K562 (cell line): ENCODE results near the gene CDKN1C. TPM values are rescaled to one million over a fixed set of nuclear protein-coding genes. Genes with fewer than 3 reads are reported as not detected.

Experiments used
- ARID2 ChIP-seq: fragments of 450-650 bp; IDR thresholded peaks from 2 replicates; pipeline ENCODE4 v1.6.1; 2017; ENCODE audit warnings: antibody characterized with exemption, mild to moderate bottlenecking
- ARID4B ChIP-seq: sonication (generic); formaldehyde crosslinking; IDR thresholded peaks from 2 replicates; pipeline ENCODE4 v1.8.0; 2022; ENCODE audit warnings: mild to moderate bottlenecking, missing genetic modification reagents
- ATF2 ChIP-seq: sonication (generic); formaldehyde crosslinking; IDR thresholded peaks from 2 replicates; pipeline ENCODE4 v1.8.1; 2022; ENCODE audit warnings: missing genetic modification reagents
- BRCA1 ChIP-seq, 2 experiments: fragments of 450-650 bp in 1 of 2; sonication (generic) in 1 of 2; formaldehyde crosslinking in 1 of 2; IDR thresholded peaks; 2 replicates each; pipeline versions ENCODE4 v1.5.0 to v1.6.1; 2017 to 2020; ENCODE audit warnings: mild to moderate bottlenecking in 1 of 2, missing genetic modification reagents in 1 of 2
- HDAC3 ChIP-seq: fragments of 450-650 bp; IDR thresholded peaks from 2 replicates; pipeline ENCODE4 v1.6.1; 2018; ENCODE audit warnings: borderline replicate concordance, mild to moderate bottlenecking, moderate library complexity; ENCODE audit not compliant: partially characterized antibody
- MEF2D ChIP-seq: conservative IDR thresholded peaks from 2 replicates; pipeline ENCODE4 v1.6.1; 2016; ENCODE audit warnings: low read depth, missing genetic modification characterization, missing compliant biosample characterization
- MYC ChIP-seq, 2 experiments: fragments of 250-450 bp in 1 of 2; sonication (Bioruptor Pico) in 1 of 2; IDR thresholded peaks; 2 replicates each; pipeline versions ENCODE4 v1.5.1 to v1.6.1; 2012 to 2021; ENCODE audit warnings: low read depth in 2 of 2, borderline replicate concordance in 1 of 2, improper control_type of control experiment in 1 of 2, low read length in 1 of 2, mild to moderate bottlenecking in 1 of 2, moderate library complexity in 1 of 2
- NFE2 ChIP-seq: IDR thresholded peaks from 2 replicates; pipeline ENCODE4 v1.6.1; 2014; ENCODE audit warnings: antibody characterized with exemption, low read depth
- NFIX ChIP-seq: fragments of 250-450 bp; sonication (Bioruptor Pico); IDR thresholded peaks from 2 replicates; pipeline ENCODE4 v1.4.0; 2020; ENCODE audit warnings: low read depth, mild to moderate bottlenecking, moderate library complexity
- NFYB ChIP-seq: IDR thresholded peaks from 2 replicates; pipeline ENCODE4 v1.6.1; 2011; ENCODE audit warnings: mild to moderate bottlenecking, moderate library complexity; ENCODE audit not compliant: insufficient read length; ENCODE audit errors: extremely low read depth
- PHF20 ChIP-seq: fragments of 450-650 bp; IDR thresholded peaks from 2 replicates; pipeline ENCODE4 v1.6.1; 2018; ENCODE audit not compliant: partially characterized antibody
- PPARD ChIP-seq: fragments of 250-450 bp; sonication (Bioruptor Pico); IDR thresholded peaks from 2 replicates; pipeline ENCODE4 v1.8.0; 2022; ENCODE audit warnings: inconsistent platforms, mild to moderate bottlenecking, moderate library complexity
- SMARCA4 ChIP-seq: fragments of 450-650 bp; IDR thresholded peaks from 2 replicates; pipeline ENCODE4 v1.6.1; 2016
- SRSF9 ChIP-seq: fragments of 200-400 bp; formaldehyde crosslinking; IDR thresholded peaks from 2 replicates; pipeline ENCODE4 v1.6.1; 2017; ENCODE audit warnings: low read depth, low read length, borderline replicate concordance
- TAL1 ChIP-seq: fragments of 450-650 bp; IDR thresholded peaks from 2 replicates; pipeline ENCODE4 v1.6.1; 2016; ENCODE audit warnings: mild to moderate bottlenecking
- VEZF1 ChIP-seq: fragments of 200-800 bp; sonication (Bioruptor generic); IDR thresholded peaks from 2 replicates; pipeline ENCODE4 v1.6.1; 2017; ENCODE audit warnings: missing genetic modification characterization, missing compliant biosample characterization
- YY1 ChIP-seq, 3 experiments: IDR thresholded peaks; 2 replicates each; pipeline ENCODE4 v1.6.1; 2011; ENCODE audit warnings: low read length in 2 of 3, mild to moderate bottlenecking in 2 of 3, moderate library complexity in 2 of 3, borderline replicate concordance in 1 of 3, control low read depth in 1 of 3, low read depth in 1 of 3; ENCODE audit not compliant: insufficient read depth in 3 of 3, insufficient replicate concordance in 2 of 3, control insufficient read depth in 1 of 3, insufficient read length in 1 of 3; ENCODE audit errors: extremely low read depth in 1 of 3
- ZNF253 ChIP-seq: fragments of 250-450 bp; sonication (Bioruptor Pico); conservative IDR thresholded peaks from 2 replicates; pipeline ENCODE4 v1.6.1; 2021; ENCODE audit warnings: mild to moderate bottlenecking
- ZNF589 ChIP-seq: fragments of 200-800 bp; sonication (Bioruptor generic); IDR thresholded peaks from 2 replicates; pipeline ENCODE4 v1.6.1; 2016; ENCODE audit warnings: low read depth, missing genetic modification characterization, missing compliant biosample characterization
- ZNF75A ChIP-seq: fragments of 450-650 bp; formaldehyde crosslinking; IDR thresholded peaks from 2 replicates; pipeline ENCODE4 v1.4.0; 2020; ENCODE audit warnings: mild to moderate bottlenecking
- polyA plus RNA-seq, 8 experiments: library from polyadenylated mRNA; depleted of rRNA in 4 of 8; stranded (reverse) in 5 of 8; unstranded in 3 of 8; fragments of >200 nt; fragmentation: Nextera tagmentation in 2 of 8; fragmentation: Illumina TruSeq in 1 of 8; extraction: Ambion mirVana in 2 of 8; extraction: Trizol in 1 of 8; gene quantifications; 2 replicates each; pipeline versions ENCODE4 v1.2.1 to v1.2.3, GENCODE V29; 2011 to 2014; ENCODE audit warnings: inconsistent platforms in 1 of 8, missing spikeins in 1 of 8
- total RNA-seq, 7 experiments: library from RNA; depleted of rRNA in 6 of 7; stranded (reverse); fragments of >200 nt in 6 of 7; fragmentation: Illumina TruSeq in 2 of 7; extraction: Trizol in 2 of 7; gene quantifications; 2 replicates each; pipeline versions ENCODE4 v1.2.1 to v1.2.3, GENCODE V29; 2011 to 2021; ENCODE audit warnings: low replicate concordance in 1 of 7

Gene CDKN1C
- total and polyA plus RNA-seq, 9 of the 15 experiments (the other 6 are each of a cell fraction or from before 2014, with no cell fraction given) = 2.8 to 21.1 (median 9.3) TPM

- no peak for TF ChIP-seq PHF20
- no peak for TF ChIP-seq NFIX (CRISPR knock-in tag)
- TF ChIP-seq PPARD = no peak
- no peak for TF ChIP-seq ZNF75A (CRISPR knock-in tag)
- TF ChIP-seq ARID2 = no peak
- no peak for TF ChIP-seq SMARCA4
- no peak for TF ChIP-seq BRCA1 (IDR thresholded peaks at IDR 0.05)
- no peak for TF ChIP-seq BRCA1 (CRISPR knock-in tag; IDR thresholded peaks at IDR 0.05)
- TF ChIP-seq ARID4B (CRISPR knock-in tag) = no peak
- TF ChIP-seq NFYB = peak; percentile 13
- TF ChIP-seq ATF2 = no peak
- TF ChIP-seq MYC (IDR thresholded peaks at IDR 0.05; ENCODE audit: low read depth, low read length) = no peak
- no peak for TF ChIP-seq MYC (CRISPR knock-in tag; IDR thresholded peaks at IDR 0.05; ENCODE audit: borderline replicate concordance, low read depth)
- peak; percentile 64 for TF ChIP-seq HDAC3
- TF ChIP-seq YY1 (IDR thresholded peaks at IDR 0.05; ENCODE audit: borderline replicate concordance in 1 of 3, control insufficient read depth in 1 of 3, extremely low read depth in 1 of 3, insufficient read depth in 3 of 3, insufficient read length in 1 of 3, insufficient replicate concordance in 2 of 3, low read depth in 1 of 3, low read length in 2 of 3) = no peak
- peak; percentile 49; the same call in 1 of the 2 replicates for TF ChIP-seq VEZF1
- no peak for TF ChIP-seq MEF2D (tag)
- no peak for TF ChIP-seq NFE2
- TF ChIP-seq ZNF589 = no peak
- peak; percentile 86 for TF ChIP-seq TAL1
- TF ChIP-seq ZNF253 (CRISPR knock-in tag) = no peak
- no peak for TF ChIP-seq SRSF9
These were observed 17.7 kb downstream of the CDKN1C start (continued) for GRCh38 chr11:2867722-2868505.
